BLaER1 treated with 17β-estradiol and CSF1 and Interleukin-3, amounts not matched to agents 10 nM and 100 nM (cell line): Measurements from ENCODE around the gene ATRIP.

Experiments
- H3K27ac ChIP-seq, 11 experiments: shearing (Covaris generic); formaldehyde crosslinking; 2 replicates each; pipeline ENCODE4 v1.8.1; 2022
- H3K27me3 ChIP-seq, 11 experiments: shearing (Covaris generic); formaldehyde crosslinking; 2 replicates each; pipeline ENCODE4 v1.8.1; 2022
- H3K36me3 ChIP-seq, 11 experiments: shearing (Covaris generic); formaldehyde crosslinking; 2 replicates each; pipeline ENCODE4 v1.8.1; 2022
- H3K4me1 ChIP-seq, 10 experiments: shearing (Covaris generic); formaldehyde crosslinking; 2 replicates each; pipeline ENCODE4 v1.8.1; 2022
- H3K4me2 ChIP-seq, 11 experiments: shearing (Covaris generic); formaldehyde crosslinking; 2 replicates each; pipeline ENCODE4 v1.8.1; 2022
- H3K4me3 ChIP-seq, 10 experiments: shearing (Covaris generic); formaldehyde crosslinking; 2 replicates each; pipeline ENCODE4 v1.8.1; 2022
- H3K9ac ChIP-seq, 11 experiments: shearing (Covaris generic); formaldehyde crosslinking; 2 replicates each; pipeline ENCODE4 v1.8.1; 2022
- H3K9me3 ChIP-seq, 11 experiments: shearing (Covaris generic); formaldehyde crosslinking; replicated peaks in 1 of 11; 2 replicates each; pipeline ENCODE4 v1.8.1; 2022
- H4K20me1 ChIP-seq, 11 experiments: shearing (Covaris generic); formaldehyde crosslinking; 2 replicates each; pipeline ENCODE4 v1.8.1; 2022
- Cebpa-rat ChIP-seq, 11 experiments: shearing (Covaris generic); IDR thresholded peaks; 2 replicates each; pipeline ENCODE4 v1.8.1; 2022

ATRIP gene

DNA sequence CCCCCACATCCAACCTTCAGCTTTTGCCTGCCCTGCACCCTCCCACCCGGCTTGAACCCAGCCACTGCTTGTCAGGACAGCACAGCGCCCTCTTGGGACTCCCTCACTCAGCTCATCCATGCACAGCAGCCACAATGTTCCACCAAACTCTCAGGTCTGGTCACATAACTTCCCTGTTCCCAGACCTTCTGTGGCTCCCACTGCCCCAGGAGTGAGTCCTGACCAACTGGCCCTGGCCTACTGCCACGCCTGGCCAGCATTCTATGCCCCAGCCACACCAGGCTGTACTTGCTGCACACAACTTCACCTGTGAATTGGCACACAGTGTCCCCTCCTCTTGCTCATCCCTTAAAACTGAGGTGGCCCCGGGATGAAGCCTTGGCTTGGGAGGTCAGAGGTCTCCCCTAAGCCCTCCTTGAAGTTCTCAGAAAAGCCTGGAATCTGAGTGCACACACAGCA is 37.7 kb upstream of the ATRIP start:
- no peaks in the 10 kb centered on the region; a peak in 1 of 20 replicates for H3K4me1 ChIP-seq
- H3K4me2 ChIP-seq, result no peak overlapping the region

DNA sequence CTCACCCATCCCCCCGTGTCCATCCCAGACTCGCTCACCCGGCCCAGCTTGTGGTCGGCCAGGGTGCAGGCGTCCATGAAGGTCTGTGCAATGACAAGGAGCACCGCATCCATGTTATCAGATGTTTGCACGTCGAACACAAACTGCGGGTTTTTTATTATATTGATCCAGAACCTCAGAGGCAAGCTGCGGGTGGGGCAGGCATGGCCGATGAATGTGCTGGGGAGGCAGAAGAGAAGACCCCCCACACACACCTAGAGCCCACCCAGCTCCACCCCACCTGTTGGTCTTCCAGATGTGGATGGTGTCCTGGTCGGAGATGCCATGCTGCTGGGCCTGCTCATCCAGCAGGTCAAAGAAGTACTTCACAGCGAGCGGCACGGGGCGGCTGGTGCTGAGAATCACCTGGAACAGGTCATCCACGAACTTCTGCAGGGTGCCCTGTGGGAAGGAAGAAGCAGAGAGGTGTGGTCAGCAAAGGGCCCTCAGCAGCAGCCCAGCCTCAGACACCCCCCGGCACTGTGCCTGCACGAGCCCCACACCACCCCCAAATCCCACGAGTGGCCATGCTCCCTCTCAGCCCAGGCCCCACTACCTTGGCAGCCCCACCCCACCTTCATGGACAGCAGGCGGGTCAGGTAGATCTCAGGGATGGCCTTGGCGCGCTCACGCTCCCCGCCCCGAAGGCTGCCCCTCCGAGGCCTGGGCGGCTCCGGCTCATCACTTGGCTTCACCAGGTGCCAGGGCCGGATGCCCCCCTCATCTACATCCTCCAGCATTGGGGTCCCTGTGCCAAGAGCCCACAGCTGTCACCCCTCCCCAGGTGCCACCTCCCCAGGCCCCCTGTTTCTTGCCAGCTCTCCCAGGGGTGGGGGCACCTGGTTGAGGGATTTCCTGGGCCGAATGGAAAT is 37.0 kb upstream of the ATRIP start:
- H3K9me3 ChIP-seq, result no peaks in the 10 kb centered on the region
- peaks cover 80 to 100% (median 100%) of the 10 kb centered on the region in 11 experiments for H3K36me3 ChIP-seq
- TF ChIP-seq Cebpa-rat (IDR thresholded peaks at IDR 0.05), result no peak

More for the DNA sequence above, 37.7 kb upstream of the ATRIP start:
- Histone ChIP-seq H4K20me1 (peaks cover 0 to 66% (median under 1%) of the 10 kb centered on the region in 11 experiments; a peak in 7 of 22 replicates), H3K27ac (no peak overlapping the region), H3K9me3 (no peaks in the 10 kb centered on the region), H3K27me3 (no peaks in the 10 kb centered on the region), H3K9ac (peak overlapping the region in 1 of 11 experiments; percentile 15; a peak in 1 of 22 replicates), H3K4me3 (no peak overlapping the region), H3K36me3 (peaks cover 78 to 100% (median 100%) of the 10 kb centered on the region in 11 experiments)
- no peak for TF ChIP-seq Cebpa-rat (IDR thresholded peaks at IDR 0.05)

DNA sequence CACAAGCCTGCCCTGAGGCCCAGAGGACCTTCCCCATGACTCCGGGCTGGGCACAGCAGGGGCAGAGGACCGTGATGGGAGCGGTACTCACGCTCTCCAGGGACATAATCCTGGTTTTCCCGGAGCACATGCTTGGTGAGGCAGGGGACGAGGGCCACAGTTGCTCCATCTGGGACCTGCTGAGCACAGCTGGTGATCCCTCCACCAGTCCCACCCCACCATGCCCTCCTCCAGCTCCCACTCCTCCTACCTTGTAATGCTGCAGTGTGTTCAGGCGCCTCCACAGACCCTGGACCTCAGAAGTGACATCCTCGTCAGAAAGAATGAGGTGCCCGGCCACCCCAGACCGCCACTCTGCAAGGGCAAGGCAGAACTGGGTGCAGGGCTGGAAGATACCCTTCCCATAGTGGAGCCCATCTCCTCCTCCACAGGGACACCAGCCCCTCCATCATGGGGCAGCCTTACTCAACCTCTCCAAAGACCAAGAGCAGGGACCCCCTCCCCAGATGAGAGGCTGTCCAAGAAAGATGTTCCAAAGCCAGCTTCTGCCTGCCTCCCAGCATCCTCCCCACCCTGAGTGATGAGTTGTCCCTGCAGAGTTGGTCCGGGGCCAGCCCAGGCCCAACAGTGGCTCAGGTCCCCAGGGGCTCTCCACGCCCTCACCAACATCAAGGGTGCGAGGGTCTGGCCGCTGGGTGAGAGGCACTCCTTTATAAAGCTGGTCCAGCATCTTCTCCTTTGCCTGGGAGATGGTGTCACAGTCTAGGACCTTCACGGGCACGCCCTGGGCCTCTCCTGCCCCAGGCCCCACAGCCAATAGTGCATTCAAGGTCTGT is 36.1 kb upstream of the ATRIP start:
- H3K9me3 ChIP-seq, result no peaks in the 10 kb centered on the region
- no peak for TF ChIP-seq Cebpa-rat (IDR thresholded peaks at IDR 0.05)
- no peaks in the 10 kb centered on the region for H3K27me3 ChIP-seq
- no peak overlapping the region for H3K9ac ChIP-seq
- no peaks in the 10 kb centered on the region; a peak in 1 of 20 replicates for H3K4me1 ChIP-seq
- H4K20me1 ChIP-seq, result peaks cover 0 to 61% (median under 1%) of the 10 kb centered on the region in 11 experiments; a peak in 8 of 22 replicates
- H3K4me2 ChIP-seq, result no peak overlapping the region
- peaks cover 79 to 100% (median 100%) of the 10 kb centered on the region in 11 experiments for H3K36me3 ChIP-seq
- H3K4me3 ChIP-seq, result no peak overlapping the region
- no peak overlapping the region; a peak in 1 of 22 replicates for H3K27ac ChIP-seq

More for the DNA sequence above, 37.0 kb upstream of the ATRIP start:
- Histone ChIP-seq H3K27ac (no peak overlapping the region; a peak in 1 of 22 replicates), H3K4me2 (no peak overlapping the region), H3K4me1 (no peaks in the 10 kb centered on the region; a peak in 1 of 20 replicates), H3K4me3 (no peak overlapping the region), H4K20me1 (peaks cover 0 to 63% (median 4%) of the 10 kb centered on the region in 11 experiments; a peak in 8 of 22 replicates), H3K9ac (no peak overlapping the region), H3K27me3 (no peaks in the 10 kb centered on the region)

DNA sequence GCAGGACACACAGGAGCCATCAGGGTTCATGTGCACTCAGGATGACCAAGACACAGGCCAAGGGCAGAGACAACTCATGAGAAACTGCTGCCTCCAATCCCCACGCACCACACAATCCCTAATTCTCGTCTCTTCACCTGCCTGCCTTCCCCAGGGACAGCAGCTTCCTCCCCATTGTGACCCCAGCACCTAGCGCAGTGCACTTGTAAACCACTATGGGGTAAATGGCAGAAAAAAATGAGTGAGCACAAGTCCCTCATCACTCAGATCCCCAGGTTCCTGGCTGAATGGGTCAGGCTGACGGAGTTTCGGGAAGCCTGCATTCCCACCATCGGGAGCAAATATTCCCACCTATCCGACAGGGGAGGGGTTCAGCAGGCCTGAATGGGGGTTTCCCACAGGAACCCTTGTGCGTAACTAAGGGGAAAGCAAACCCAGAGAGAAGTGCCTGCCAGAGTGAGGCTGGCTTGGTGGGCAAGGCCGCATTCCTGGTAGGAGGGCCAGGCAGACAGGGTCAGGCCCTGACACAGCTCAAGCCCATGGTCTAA is 35.4 kb upstream of the ATRIP start:
- Histone ChIP-seq H3K4me3 (no peak overlapping the region), H3K4me2 (no peak overlapping the region), H3K9ac (no peak overlapping the region; a peak in 1 of 22 replicates), H3K27me3 (no peaks in the 10 kb centered on the region), H3K36me3 (peaks cover 79 to 100% (median 100%) of the 10 kb centered on the region in 11 experiments), H4K20me1 (peaks cover 0 to 57% (median 1%) of the 10 kb centered on the region in 11 experiments; a peak in 9 of 22 replicates), H3K4me1 (no peaks in the 10 kb centered on the region; a peak in 1 of 20 replicates), H3K9me3 (no peaks in the 10 kb centered on the region), H3K27ac (no peak overlapping the region; a peak in 1 of 22 replicates)
- TF ChIP-seq Cebpa-rat (IDR thresholded peaks at IDR 0.05), result no peak

DNA sequence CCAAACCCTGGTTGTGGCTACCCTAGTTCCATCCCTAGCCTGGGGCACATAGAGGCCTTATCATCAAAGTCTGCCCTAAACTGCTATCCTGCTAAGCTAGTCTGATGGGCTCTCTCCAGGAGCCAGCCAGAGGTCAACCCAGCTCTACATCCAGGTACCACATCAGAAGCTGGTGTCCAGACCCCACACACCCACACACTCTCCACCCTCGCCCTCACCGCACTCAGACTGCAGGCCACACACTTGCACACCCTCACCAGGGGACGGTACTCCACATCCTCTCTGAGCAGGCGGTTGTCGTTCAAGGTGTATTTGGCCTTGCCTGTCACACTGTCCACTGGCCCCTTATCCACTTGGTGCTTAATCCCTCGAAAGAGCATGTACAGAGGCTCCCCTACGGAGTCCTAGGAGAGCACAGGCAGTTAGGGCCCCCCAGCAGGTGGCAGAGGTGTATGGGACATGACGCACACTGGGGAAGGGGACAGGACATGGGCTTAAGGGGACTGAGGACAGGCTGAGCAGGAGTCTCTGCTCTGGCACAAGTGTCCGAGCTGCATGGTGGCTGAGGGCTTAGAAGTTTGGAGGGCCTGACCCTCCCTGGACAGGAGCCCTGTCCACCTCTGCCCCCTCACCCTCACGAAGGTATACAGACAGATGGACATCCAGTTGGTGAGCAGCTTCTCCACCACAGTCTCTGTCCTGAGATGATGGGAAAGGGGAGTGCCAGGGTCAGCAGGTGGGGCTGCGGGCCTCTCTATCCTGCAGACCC is 34.7 kb upstream of the ATRIP start:
- no peak for TF ChIP-seq Cebpa-rat (IDR thresholded peaks at IDR 0.05)
- Histone ChIP-seq H4K20me1 (peaks cover 0 to 59% (median 8%) of the 10 kb centered on the region in 11 experiments; a peak in 10 of 22 replicates), H3K36me3 (peaks cover 85 to 100% (median 100%) of the 10 kb centered on the region in 11 experiments), H3K9ac (no peak overlapping the region; a peak in 1 of 22 replicates), H3K27ac (no peak overlapping the region; a peak in 1 of 22 replicates), H3K4me3 (no peak overlapping the region), H3K4me2 (no peak overlapping the region), H3K4me1 (no peaks in the 10 kb centered on the region; a peak in 1 of 20 replicates), H3K9me3 (no peaks in the 10 kb centered on the region), H3K27me3 (no peaks in the 10 kb centered on the region)

DNA sequence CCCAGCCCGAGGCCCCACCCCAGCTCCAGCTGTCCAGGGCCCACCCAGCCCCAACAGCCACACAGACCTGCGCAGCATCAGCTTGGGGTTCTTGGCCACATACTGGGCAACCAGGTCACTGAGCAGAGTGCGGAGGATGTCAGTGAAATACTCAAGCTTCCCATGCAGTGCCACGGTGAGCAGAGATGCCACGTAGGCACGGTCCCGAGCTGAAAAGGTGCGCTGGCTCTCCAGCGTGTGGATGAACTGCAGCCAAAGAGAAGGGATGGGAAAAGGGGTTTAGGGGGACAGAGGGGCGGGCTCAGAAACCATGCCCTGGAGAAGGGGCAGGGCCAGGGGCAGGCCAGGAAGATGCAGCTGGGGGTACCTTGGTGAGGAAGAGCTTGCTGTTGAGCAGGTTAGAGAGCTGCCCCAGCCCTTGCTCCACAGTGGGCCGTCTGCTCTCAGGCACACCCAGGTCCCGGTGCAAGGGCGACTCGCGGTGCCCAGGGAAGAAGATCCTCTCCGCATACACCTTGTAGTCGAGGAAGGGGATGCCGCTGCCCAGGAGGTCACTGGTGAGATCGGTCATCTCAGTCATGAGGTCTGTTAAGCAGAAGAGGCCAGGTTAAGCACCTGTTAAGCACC is 34.0 kb upstream of the ATRIP start:
- H3K4me3 ChIP-seq, result no peak overlapping the region
- H3K9ac ChIP-seq, result no peak overlapping the region
- no peak overlapping the region for H3K4me2 ChIP-seq
- H4K20me1 ChIP-seq, result peaks cover 0 to 64% (median 11%) of the 10 kb centered on the region in 11 experiments; a peak in 11 of 22 replicates
- peaks cover 83 to 100% (median 100%) of the 10 kb centered on the region in 11 experiments for H3K36me3 ChIP-seq
- no peak overlapping the region for H3K27ac ChIP-seq
- no peaks in the 10 kb centered on the region for H3K9me3 ChIP-seq
- H3K4me1 ChIP-seq, result no peaks in the 10 kb centered on the region; a peak in 1 of 20 replicates
- no peaks in the 10 kb centered on the region for H3K27me3 ChIP-seq
- no peak for TF ChIP-seq Cebpa-rat (IDR thresholded peaks at IDR 0.05)

DNA sequence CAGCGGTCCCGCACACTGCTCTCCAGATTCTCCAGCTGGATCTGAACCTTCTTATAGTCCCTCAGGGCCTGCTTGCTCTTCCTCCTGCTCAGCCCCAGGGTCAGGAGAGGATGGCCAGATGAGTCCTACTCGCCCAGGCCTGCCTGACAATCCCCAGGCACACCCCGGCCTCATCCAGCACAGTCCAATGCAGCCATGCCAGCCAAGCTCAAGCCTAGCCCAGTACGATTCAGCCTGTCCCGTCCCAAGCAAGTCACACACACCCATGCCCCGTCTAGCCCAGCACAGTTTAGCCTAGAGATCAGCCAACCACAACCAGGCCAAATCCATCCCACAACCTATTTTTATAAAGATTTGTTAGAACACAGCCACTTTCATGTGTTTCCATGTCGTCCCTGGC is 33.5 kb upstream of the ATRIP start:
- H3K36me3 ChIP-seq, result peaks cover 86 to 100% (median 100%) of the 10 kb centered on the region in 11 experiments
- no peak for TF ChIP-seq Cebpa-rat (IDR thresholded peaks at IDR 0.05)
- H3K9ac ChIP-seq, result 0 out of 22 replicates have a peak overlapping the region, but pooled peaks of 1 of the 11 experiments have one; percentile 24

More for the DNA sequence above, 33.5 kb upstream of the ATRIP start:
- Histone ChIP-seq H3K27ac (no peak overlapping the region), H4K20me1 (peaks cover 0 to 70% (median 11%) of the 10 kb centered on the region in 11 experiments; a peak in 13 of 22 replicates), H3K27me3 (no peaks in the 10 kb centered on the region), H3K9me3 (no peaks in the 10 kb centered on the region), H3K4me2 (no peak overlapping the region), H3K4me1 (no peaks in the 10 kb centered on the region; a peak in 1 of 20 replicates), H3K4me3 (no peak overlapping the region)
